ENCODE measurements around the gene CD200. TPM values are rescaled to one million over a fixed set of nuclear protein-coding genes. Genes with fewer than 3 reads are reported as not detected.
"Not testable (repeated sequence)": the region's sequence is repeated elsewhere in the genome, so short reads cannot be mapped to it uniquely, and the experiment has no call there.

The CD200 gene
- total RNA-seq, 2 donors from 2014 or later = 34.5 to 63.3 TPM

DNA sequence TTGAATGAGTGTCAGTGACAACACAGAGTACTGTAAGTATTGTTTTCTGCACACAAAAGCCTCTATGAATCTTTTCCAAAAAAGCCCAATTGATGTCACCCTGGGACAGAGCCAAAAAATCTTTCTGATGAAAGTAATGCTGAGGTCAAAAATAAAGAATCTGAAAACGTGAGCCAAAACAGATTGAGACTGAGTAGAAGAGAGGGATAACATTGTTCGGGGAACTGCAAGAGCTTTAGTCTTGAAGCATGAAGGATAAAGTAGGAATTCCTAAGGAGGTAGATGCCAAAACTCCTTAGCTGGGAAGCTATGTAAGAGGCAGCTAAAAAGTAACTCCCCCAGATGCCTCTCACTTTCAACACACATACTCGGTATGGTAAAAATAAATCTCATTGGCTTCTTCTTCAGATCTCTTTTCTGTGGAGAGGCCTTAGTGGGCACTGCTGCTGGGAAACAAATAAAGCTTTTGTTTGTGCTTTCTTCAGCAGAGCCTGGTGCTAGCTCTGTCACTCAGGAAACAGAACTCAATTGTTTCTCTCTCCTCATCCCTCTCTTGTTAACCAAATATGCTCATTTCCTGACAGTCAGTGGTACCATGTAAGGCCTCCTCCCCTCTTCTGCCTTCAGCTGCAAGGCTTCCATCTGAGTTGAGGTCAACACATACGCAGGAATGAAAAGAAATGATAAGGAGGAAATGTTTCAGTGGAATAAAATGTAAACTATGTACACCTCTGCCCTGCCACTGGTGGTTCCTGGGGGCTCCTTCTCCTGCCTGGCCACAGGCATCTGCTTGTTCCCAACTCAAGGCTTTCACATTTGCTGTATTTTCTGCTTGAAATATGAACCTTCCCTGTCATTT is 58.1 kb downstream of the CD200 start:
- ATAC-seq (peak; percentile 65 to 80), DNase-seq (ENCODE audit: low spot score in 2 of 2) (no peak)
- H3K9me3 Mint-ChIP-seq = peaks cover 0 to 5% of the 10 kb centered on the region in 2 donors
- H3K27ac Mint-ChIP-seq = peak overlapping the region; percentile 2 to 4
- H3K36me3 Mint-ChIP-seq = peaks cover 0 to 14% of the 10 kb centered on the region in 2 donors

DNA sequence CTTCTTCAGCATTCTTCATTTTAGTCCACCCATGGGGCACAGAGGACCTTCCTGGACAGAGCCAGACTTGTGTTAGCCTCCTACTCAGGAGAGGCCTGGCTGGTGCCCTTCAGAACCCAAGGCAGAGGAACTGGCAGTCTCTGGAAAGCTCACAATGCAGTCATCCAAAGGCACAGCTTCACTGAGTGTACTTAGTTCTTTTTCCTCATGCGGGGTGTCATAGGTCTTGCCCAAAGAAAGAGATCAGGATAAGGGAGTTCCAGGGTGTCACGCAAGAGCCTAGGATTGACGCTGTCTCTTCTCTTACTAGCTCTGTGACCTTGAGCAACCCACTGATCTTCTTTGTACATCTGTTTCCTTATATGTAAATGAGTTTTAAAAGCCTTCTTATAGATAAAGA is 58.7 kb downstream of the CD200 start:
- DNase-seq (ENCODE audit: low spot score in 2 of 2) (no peak), ATAC-seq (peak in 1 of 2 donors; percentile 14)
- peak overlapping the region in 1 of 2 donors; percentile 2 for H3K27ac Mint-ChIP-seq
- peaks cover 0 to 14% of the 10 kb centered on the region in 2 donors for H3K36me3 Mint-ChIP-seq
- H3K9me3 Mint-ChIP-seq = peaks cover 0 to 5% of the 10 kb centered on the region in 2 donors

DNA sequence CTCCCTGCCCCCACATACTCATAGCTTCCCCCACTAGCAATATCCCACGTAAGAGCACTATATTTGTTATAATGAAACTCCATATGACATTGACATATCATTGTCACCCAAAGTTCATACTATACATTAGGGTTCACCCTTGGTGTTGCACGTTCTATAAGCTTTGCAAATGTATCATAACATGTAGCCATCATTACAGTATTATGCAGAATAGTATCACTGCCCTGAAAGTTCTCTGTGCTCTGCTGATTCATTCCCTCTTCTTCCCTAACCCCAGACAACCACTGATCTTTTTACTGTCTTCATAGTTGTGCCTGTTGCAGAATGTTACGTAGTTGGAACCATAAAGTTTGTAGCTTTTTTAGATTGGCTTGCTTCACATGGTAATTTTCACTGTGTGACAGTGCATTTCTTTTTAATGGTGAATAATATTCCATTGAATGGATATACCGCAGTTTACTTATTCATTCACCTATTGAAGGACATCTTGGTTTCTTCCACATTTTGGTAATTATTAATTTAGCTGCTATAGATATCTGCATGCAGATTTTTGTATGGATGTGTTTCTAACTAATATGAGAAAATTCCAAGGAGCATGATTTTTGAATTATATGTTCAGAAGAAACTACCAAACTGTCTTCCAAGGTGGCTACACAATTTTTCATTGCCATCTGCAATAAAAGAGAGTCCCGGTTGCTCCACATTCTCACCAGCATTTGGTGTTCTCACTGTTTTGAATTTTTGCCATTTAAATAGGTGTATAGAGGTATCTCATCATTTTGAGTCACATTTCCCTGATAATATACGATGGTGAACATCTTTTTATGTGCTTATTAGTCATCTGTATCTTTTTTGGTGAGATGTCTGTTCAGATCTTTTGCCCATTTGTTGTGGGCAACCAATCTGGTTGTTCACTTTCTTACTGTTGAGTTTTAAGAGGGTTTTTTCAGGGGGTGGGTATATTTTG is 59.7 kb downstream of the CD200 start:
- peaks cover 0 to 5% of the 10 kb centered on the region in 2 donors for H3K9me3 Mint-ChIP-seq
- ATAC-seq (peak; percentile 63 to 67), DNase-seq (ENCODE audit: low spot score in 2 of 2) (no peak)
- H3K36me3 Mint-ChIP-seq = peaks cover 0 to 14% of the 10 kb centered on the region in 2 donors
- H3K27ac Mint-ChIP-seq = no peak overlapping the region

DNA sequence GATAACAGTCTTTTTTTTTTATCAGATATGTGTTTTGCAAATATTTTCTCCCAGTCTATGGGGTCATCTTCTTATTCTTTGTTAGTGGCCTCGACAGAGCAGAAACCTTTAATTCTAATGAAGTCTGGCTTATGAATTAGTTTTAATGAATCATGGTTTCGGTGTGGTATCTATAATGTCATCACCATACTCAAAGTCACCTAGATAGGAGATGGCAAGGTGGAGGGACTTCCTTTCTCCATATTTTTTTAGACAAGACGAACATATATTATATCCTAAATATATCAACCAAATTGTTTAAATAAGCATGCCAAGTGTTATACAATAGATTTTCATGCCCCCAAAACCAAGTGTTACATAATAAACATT is 60.4 kb downstream of the CD200 start:
- Mint-ChIP-seq H3K27ac (no peak overlapping the region), H3K36me3 (peaks cover 0 to 14% of the 10 kb centered on the region in 2 donors), H3K9me3 (peaks cover 0 to 5% of the 10 kb centered on the region in 2 donors)
- no peak for DNase-seq (ENCODE audit: low spot score in 2 of 2)
- no peak for ATAC-seq

DNA sequence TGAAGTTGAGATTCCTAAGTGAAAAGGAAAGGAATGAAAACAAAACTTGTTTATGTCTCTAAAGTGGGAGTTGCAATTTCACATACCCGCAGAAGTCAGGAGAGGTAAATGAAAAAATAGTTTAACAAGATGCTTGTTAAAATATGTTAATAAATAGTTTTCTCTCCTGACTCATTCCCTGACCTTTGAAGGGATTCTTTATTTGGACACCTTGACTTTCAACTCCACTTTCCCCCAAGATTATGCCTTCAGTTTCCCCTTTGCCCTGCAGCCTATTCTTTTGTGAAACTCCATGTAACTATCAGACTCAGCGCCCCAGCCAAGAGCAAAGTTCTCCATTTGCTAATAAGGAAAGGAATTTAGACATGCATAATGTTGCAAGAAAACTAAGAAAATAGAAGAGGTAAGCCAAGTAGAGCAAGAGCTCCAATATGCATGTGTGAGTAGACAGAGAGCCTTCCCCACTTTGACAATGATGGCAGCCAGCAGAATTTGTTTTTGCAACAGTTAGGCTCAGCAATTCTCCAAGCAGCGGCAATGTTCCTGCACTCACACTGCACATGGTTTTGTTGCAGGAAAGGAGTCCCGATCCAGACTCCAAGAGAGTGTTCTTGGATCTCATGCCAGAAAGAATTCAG is 61.2 kb downstream of the CD200 start:
- no peak for ATAC-seq
- no peak overlapping the region for H3K27ac Mint-ChIP-seq
- H3K9me3 Mint-ChIP-seq = peaks cover 0 to 5% of the 10 kb centered on the region in 2 donors
- DNase-seq (ENCODE audit: low spot score in 2 of 2) = no peak
- H3K36me3 Mint-ChIP-seq = peaks cover 0 to 14% of the 10 kb centered on the region in 2 donors

DNA sequence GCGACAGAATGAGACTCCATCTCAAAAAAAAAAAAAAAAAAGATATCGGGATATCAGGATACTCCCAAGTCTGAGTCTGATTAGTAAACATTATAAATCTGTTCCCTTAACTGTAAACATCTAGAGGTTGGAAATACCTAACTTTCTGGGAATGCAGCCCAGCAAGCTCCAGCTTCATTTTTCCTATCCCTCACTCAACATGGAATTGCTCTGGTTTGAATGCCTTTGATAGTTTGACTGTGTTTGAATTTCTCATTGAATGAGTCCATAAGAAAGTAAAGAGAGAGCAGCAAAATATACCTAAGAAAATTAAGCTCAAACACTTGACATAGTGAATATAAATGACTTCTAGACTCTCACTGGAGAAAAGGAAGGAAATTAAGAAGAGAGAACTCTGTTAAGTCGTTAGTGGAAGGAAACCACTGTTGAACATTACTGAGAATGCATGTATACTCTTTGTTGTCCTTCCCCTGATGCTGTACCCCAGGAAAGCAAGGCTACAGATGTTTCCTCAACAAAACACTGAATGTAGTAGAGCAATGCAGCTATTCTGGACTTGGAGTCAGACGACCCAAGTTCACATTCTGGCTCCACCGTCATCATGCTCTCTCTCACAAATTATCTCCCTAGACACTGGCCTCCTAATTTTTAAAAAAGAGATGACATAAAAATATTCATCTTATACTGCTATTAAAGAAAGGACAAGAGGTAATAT is 62.4 kb downstream of the CD200 start:
- peaks cover 0 to 14% of the 10 kb centered on the region in 2 donors for H3K36me3 Mint-ChIP-seq
- no peak for DNase-seq (ENCODE audit: low spot score in 2 of 2)
- H3K27ac Mint-ChIP-seq = no peak overlapping the region
- no peak for ATAC-seq
- peaks cover 0 to 5% of the 10 kb centered on the region in 2 donors for H3K9me3 Mint-ChIP-seq

DNA sequence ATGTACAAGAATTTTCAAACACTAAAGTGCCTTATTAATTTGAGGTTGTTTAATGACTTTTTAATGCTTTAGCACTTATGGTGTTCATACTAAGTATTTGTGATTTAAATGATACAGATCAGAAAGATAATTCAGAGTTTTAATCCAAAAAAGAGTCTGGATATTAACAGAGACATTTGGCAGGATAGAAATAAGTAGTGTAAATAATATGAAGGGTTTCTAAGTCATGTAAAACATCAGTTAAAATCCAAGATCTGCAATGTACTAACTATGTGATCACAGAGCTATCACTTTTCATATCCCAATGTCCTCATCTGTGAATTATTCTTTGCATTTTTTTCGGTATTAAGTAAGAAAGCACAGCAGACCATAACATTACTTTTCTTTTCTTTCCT is 62.9 kb downstream of the CD200 start:
- H3K27ac Mint-ChIP-seq = no peak overlapping the region

DNA sequence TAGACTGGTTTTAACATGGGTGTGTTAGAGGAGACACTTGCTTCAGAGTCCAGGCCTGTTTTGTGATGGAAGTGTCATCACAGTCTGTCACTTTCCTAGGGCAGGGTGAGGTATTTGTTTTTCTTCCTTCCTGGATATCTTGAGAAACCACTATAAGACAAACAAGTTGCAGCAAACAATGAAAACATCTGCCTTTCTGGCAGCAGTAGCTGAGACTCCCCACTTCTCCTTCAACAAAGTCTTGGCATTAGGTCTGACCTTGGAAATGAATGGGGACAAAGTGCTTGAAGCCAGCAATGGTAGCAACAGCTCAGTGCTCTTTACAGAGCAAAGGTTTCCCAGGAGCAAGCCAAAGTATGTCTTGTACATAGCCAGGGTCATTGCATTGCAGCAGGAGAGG is 64.6 kb downstream of the CD200 start:
- no peak for DNase-seq (ENCODE audit: low spot score in 2 of 2)
- peaks cover 0 to 2% of the 10 kb centered on the region in 2 donors for H3K9me3 Mint-ChIP-seq
- H3K27ac Mint-ChIP-seq = no peak overlapping the region
- no peak for ATAC-seq
- peaks cover 0 to 10% of the 10 kb centered on the region in 2 donors for H3K36me3 Mint-ChIP-seq

More for the DNA sequence above, 62.9 kb downstream of the CD200 start:
- ATAC-seq (no peak), DNase-seq (ENCODE audit: low spot score in 2 of 2) (no peak)
- Mint-ChIP-seq H3K36me3 (peaks cover 0 to 14% of the 10 kb centered on the region in 2 donors), H3K9me3 (peaks cover 0 to 5% of the 10 kb centered on the region in 2 donors)

DNA sequence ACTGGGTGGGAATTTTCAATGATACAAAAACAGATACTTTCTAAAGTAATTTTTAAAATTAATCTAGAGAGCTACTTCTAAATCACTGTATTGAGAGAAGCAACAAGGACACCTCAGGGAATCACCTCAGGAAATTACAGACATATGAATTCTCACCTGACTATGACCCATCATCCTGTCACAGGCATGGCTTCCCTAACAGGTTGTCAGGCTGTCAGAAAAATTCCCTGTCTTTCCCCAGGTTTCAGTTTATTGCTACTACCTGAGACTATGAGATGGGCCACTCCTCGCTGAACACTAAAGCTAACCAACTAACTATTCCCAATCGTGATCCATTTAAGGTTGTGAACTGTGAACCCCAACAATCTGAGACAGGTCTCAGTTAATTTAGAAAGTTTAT is 66.1 kb downstream of the CD200 start:
- Mint-ChIP-seq H3K27ac (no peak overlapping the region), H3K9me3 (no peaks in the 10 kb centered on the region), H3K36me3 (no peaks in the 10 kb centered on the region)
- DNase-seq (ENCODE audit: low spot score in 2 of 2) (no peak), ATAC-seq (no peak)

DNA sequence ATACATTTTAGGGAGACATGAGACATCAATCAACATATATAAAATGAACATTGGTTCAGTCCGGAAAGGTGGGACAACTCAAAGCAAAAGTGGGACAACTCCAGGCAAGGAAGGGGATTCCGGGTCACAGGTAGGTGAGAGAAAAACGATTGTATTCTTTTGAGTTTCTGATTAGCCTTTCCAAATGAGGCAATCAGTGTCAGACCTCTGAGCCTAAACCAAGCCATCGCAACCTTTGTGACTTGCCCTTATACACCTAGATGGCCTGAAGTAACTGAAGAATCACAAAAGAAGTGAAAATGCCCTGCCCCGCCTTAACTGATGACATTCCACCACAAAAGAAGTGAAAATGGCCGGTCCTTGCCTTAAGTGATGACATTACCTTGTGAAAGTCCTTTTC is 66.6 kb downstream of the CD200 start:
- not testable (repeated sequence) for DNase-seq (ENCODE audit: low spot score in 2 of 2)

DNA sequence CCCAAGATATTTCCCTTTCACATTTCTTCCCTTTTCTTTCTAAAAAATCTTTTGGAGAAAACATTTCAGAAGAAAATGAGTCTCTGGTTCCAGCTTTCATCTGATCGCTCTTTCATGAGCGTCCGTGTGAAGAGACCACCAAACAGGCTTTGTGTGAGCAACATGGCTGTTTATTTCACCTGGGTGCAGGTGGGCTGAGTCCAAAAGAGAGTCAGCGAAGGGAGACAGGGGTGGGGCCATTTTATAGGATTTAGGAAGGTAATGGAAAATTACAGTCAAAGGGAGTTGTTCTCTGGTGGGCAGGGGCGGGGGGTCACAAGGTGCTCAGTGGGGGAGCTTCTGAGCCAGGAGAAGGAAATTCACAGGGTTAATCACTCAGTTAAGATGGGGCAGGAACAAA is 67.4 kb downstream of the CD200 start:
- ATAC-seq; DNase-seq (ENCODE audit: low spot score in 2 of 2); H3K9me3 Mint-ChIP-seq; H3K36me3 Mint-ChIP-seq; H3K27ac Mint-ChIP-seq: not testable (repeated sequence)

More for the DNA sequence above, 66.6 kb downstream of the CD200 start:
- H3K36me3 Mint-ChIP-seq, H3K9me3 Mint-ChIP-seq, H3K27ac Mint-ChIP-seq, ATAC-seq: not testable (repeated sequence)

DNA sequence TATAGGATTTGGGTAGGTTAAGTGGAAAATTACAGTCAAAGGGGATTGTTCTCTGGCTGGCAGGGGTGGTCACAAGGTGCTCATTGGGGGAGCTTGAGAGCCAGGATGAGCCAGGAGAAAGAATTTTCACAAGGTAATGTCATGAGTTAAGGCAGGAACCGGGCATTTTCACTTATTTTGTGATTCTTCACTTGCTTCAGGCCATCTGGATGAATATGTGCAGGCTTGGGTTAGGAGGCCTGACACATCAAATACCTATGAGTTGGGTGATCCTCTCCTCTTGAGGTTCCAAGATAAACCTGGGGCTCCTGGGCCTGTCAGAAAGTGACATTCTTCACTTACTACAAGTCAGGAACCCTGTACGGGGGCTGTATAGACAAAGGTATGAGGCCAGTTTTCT is 68.7 kb downstream of the CD200 start:
- no peaks in the 10 kb centered on the region for H3K36me3 Mint-ChIP-seq
- no peak for DNase-seq (ENCODE audit: low spot score in 2 of 2)
- H3K9me3 Mint-ChIP-seq = no peaks in the 10 kb centered on the region
- H3K27ac Mint-ChIP-seq = no peak overlapping the region
- ATAC-seq = no peak

DNA sequence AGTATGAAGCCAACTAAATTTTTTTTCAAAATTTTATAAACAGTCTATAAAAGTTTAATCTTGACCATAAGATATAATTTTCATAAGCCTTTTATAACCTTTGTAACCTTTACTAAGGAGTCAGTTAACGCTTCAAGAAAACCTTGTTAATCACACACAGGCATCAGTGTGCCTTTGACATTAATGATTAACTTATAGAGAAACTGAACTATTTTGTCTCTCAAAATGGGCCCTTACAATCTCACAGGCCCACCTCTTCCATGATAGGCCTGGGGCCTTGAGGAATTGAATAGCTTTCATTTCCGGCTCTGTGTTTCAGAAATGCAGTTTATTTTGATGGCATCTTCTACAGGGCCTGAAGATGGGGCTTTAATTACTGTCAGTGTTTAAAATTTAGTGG is 70.1 kb downstream of the CD200 start:
- Mint-ChIP-seq H3K27ac (no peak overlapping the region), H3K36me3 (no peaks in the 10 kb centered on the region), H3K9me3 (no peaks in the 10 kb centered on the region)
- DNase-seq (ENCODE audit: low spot score in 2 of 2) = no peak
- no peak for ATAC-seq

DNA sequence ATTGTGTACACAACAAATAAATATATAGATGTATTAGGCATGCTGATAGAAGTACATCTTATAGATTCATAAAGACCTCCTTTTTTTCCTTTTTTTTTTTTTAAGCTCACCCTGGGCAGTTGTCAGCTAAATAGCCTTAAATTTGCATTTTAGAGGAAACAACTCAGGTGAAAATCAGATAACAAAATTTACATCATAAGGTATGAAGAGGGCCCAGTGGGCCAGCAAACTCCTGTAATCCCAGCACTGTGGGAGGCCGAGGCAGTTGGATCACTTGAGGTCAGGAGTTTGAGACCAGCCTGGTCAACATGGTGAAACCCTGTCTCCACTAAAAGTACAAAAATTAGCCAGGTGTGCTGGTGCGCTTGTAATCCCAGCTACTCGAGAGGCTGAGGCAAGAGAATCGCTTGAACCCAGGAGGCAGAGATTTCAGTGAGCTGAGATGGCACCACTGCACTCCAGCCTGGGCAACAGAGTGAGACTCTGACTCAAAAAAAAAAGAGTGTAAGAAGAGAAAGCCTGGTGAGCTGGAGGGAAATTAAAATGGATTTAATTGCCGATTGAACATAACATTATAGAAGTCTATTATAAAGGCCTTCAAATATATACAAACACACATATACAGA is 72.1 kb downstream of the CD200 start:
- DNase-seq (ENCODE audit: low spot score in 2 of 2); H3K36me3 Mint-ChIP-seq; H3K9me3 Mint-ChIP-seq; ATAC-seq: not testable (repeated sequence)
- peak overlapping the region in 1 of 2 donors; percentile 63 for H3K27ac Mint-ChIP-seq

DNA sequence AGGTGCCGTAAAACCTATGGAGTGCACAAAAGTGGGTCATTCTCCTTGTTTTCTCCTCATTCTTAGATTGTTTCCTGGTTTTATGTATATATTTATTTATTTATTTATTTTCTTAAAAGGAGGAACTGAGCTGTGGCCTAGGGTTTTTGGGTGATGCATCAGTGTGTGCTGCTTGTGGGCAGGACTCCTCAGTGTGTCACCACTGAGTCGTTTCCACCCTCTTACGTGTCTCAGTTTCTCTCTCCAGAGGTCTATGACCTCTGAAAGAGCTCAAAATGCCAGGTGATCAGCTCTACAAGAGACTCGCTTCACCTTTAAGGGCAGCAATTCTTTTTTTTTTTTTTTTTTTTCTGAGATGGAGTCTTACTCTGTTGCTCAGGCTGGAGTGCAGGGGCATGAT is 72.9 kb downstream of the CD200 start:
- Mint-ChIP-seq H3K27ac (peak overlapping the region; percentile 12 to 63), H3K9me3 (no peaks in the 10 kb centered on the region), H3K36me3 (no peaks in the 10 kb centered on the region)
- DNase-seq (ENCODE audit: low spot score in 2 of 2) (peak in 1 of 2 donors; percentile 28), ATAC-seq (peak; percentile 96 to 98)

Measured in activated naive CD4-positive, alpha-beta T cell treated with anti-CD3 and anti-CD28 coated beads, Interleukin-2, amount 50 U/mL, for 72 hours (primary cell).